Occipital lobe (tissue), 2 donors: ENCODE data around the gene SAA1. TPM values are rescaled to one million over a fixed set of nuclear protein-coding genes. Genes with fewer than 3 reads are reported as not detected.
"Not testable (repeated sequence)": the region's sequence is repeated elsewhere in the genome, so short reads cannot be mapped to it uniquely, and the experiment has no call there.

Experiments
- DNase-seq: peaks from one replicate; lab custom pipeline; 2025; lab: John Stamatoyannopoulos, UW
- total RNA-seq: library from RNA; depleted of rRNA; stranded (reverse); fragments of >200 nt; gene quantifications from one replicate; pipeline ENCODE4 v1.2.3, GENCODE V29; 2014

SAA1 gene
- total RNA-seq: not detected

GRCh38 chr11:18265949-18266348 lies at the start of gene SAA1:
Gene SAA1 (plus strand): TSS chr11:18266264. CDS start chr11:18266888, 624 bp downstream.
- no peak for DNase-seq

GRCh38 chr11:18221274-18221876 lies 44.7 kb upstream of the SAA1 start:
- DNase-seq: no peak

- no peak for DNase-seq
Measured at GRCh38 chr11:18222814-18223421, 43.1 kb upstream of the SAA1 start.

GRCh38 chr11:18223591-18224387 lies 42.3 kb upstream of the SAA1 start:
- DNase-seq: no peak

- no peak for DNase-seq
Measured at GRCh38 chr11:18225913-18226312, 40.2 kb upstream of the SAA1 start.

- DNase-seq: no peak
Measured at GRCh38 chr11:18229501-18229900, 36.6 kb upstream of the SAA1 start.

- DNase-seq: no peak
Measured at GRCh38 chr11:18230859-18231258, 35.2 kb upstream of the SAA1 start.

GRCh38 chr11:18233912-18234311 lies 32.2 kb upstream of the SAA1 start:
- DNase-seq: no peak

GRCh38 chr11:18235394-18236334 lies 30.4 kb upstream of the SAA1 start:
- no peak for DNase-seq

GRCh38 chr11:18236664-18237356 lies 29.3 kb upstream of the SAA1 start, which contains the start of gene SAA4:
Gene SAA4 (minus strand): TSS chr11:18236802. CDS start chr11:18235926, 876 bp downstream.
- DNase-seq: no peak

- DNase-seq: no peak
Measured at GRCh38 chr11:18239655-18240054, 26.4 kb upstream of the SAA1 start.

GRCh38 chr11:18243783-18244362 lies 22.2 kb upstream of the SAA1 start:
- DNase-seq: no peak

GRCh38 chr11:18245396-18245795 lies 20.7 kb upstream of the SAA1 start:
- DNase-seq: no peak

- DNase-seq: not testable (repeated sequence)
Measured at GRCh38 chr11:18246379-18247190, 19.5 kb upstream of the SAA1 start.

- DNase-seq: not testable (repeated sequence)
Measured at GRCh38 chr11:18247191-18247581, 18.9 kb upstream of the SAA1 start.

- no peak for DNase-seq
Measured at GRCh38 chr11:18248561-18248960, 17.5 kb upstream of the SAA1 start, which contains the start of gene SAA2. Gene SAA2 (minus strand): TSS chr11:18248668. CDS start chr11:18248011, 657 bp downstream.

- no peak for DNase-seq
Measured at GRCh38 chr11:18253233-18253632, 12.8 kb upstream of the SAA1 start.

GRCh38 chr11:18253778-18254338 lies 12.2 kb upstream of the SAA1 start:
- no peak for DNase-seq

GRCh38 chr11:18254781-18255361 lies 11.2 kb upstream of the SAA1 start:
- DNase-seq: no peak
